Mucosa of descending colon (tissue), 3 donors: Measurements from ENCODE around the gene MCU. TPM values are rescaled to one million over a fixed set of nuclear protein-coding genes. Genes with fewer than 3 reads are reported as not detected.
"Not testable (repeated sequence)": the region's sequence is repeated elsewhere in the genome, so short reads cannot be mapped to it uniquely, and the experiment has no call there.

ENCODE experiments used
- ATAC-seq: fragments of 200-7000 bp; cut with Tn5 transposase; one replicate; pipeline ENCODE4 v1.9.1; 2020; ENCODE audit warnings: mild to moderate bottlenecking, moderate library complexity
- DNase-seq, 3 donors: peaks; one replicate each; pipeline ENCODE4 v3.0.0-alpha.2; 2020
- H3K36me3 ChIP-seq: fragments of 200-600 bp; one replicate; pipeline ENCODE4 v1.8.0; 2021; ENCODE audit warnings: low read depth, mild to moderate bottlenecking
- H3K4me1 ChIP-seq: fragments of 200-600 bp; one replicate; pipeline ENCODE4 v1.8.0; 2021; ENCODE audit warnings: low read depth, mild to moderate bottlenecking
- H3K4me3 ChIP-seq: fragments of 200-600 bp; one replicate; pipeline ENCODE4 v1.8.0; 2021; ENCODE audit warnings: mild to moderate bottlenecking
- H3K9me3 ChIP-seq: fragments of 200-600 bp; one replicate; pipeline ENCODE4 v1.8.0; 2021; ENCODE audit warnings: mild to moderate bottlenecking
- intact Hi-C, 2 donors: fragments of 100-400 bp; cut with DNase I in 1 of 2; cut with micrococcal nuclease in 1 of 2; formaldehyde crosslinking; loops; one replicate each; pipeline versions ENCODE4 v1.11.0 to v1.11.1; 2022; cut with DNase I, micrococcal nuclease
- total RNA-seq, 3 donors: library from RNA; stranded (reverse); fragmentation: NEBNext Ultra II Directional in 2 of 3; extraction: Animal tissue kit (Norgen Biotek cat#: 25700) in 2 of 3; gene quantifications; one replicate each; pipeline versions ENCODE4 v1.2.1 to v1.2.4, GENCODE V29; 2021 to 2023
- TF ChIP-seq, protein P1 (sequence below): fragments of 200-600 bp; IDR thresholded peaks from one replicate; pipeline ENCODE4 v1.8.0; 2022; ENCODE audit warnings: antibody characterized with exemption, mild to moderate bottlenecking
- donor health status: DM: no; HTN: no; CAD: no; lungs with moderate emphysema.
- donor health status: DM: no; HTN: no; CAD: no.
- donor health status: DM: no; HTN: yes; CAD: no.

MCU gene
- total RNA-seq, 3 donors from 2014 or later = 44.8 to 98.6 (median 89.0) TPM

DNA sequence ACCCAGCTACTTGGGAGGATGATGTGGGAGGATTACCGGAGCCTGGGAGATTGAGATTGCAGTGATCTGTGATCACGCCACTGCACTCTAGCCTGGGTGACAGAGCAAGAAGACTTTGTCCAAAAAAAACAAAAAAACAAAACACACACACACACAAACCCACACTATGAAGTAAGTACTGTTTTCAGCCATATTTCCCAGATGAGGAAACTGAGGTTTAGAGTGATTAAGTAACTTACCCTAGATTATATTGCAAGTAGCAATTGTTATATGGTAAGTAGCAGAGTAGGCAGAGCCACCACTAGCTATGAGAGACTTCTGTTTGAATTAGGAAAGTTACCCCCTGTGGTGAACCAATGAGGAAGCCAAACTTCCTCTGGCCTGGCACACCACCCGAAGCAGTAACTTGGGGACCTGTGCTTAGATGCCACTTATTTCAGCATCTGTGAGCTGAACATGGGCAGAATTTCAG lies 61.9 kb downstream of the MCU start:
- intact Hi-C loops = no loop called here
- TF ChIP-seq, protein P1, sequence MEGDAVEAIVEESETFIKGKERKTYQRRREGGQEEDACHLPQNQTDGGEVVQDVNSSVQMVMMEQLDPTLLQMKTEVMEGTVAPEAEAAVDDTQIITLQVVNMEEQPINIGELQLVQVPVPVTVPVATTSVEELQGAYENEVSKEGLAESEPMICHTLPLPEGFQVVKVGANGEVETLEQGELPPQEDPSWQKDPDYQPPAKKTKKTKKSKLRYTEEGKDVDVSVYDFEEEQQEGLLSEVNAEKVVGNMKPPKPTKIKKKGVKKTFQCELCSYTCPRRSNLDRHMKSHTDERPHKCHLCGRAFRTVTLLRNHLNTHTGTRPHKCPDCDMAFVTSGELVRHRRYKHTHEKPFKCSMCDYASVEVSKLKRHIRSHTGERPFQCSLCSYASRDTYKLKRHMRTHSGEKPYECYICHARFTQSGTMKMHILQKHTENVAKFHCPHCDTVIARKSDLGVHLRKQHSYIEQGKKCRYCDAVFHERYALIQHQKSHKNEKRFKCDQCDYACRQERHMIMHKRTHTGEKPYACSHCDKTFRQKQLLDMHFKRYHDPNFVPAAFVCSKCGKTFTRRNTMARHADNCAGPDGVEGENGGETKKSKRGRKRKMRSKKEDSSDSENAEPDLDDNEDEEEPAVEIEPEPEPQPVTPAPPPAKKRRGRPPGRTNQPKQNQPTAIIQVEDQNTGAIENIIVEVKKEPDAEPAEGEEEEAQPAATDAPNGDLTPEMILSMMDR = no peak
- DNase-seq (no peak), ATAC-seq (peak; percentile 15)
- H3K36me3 ChIP-seq = no peaks in the 10 kb centered on the region
- H3K4me3 ChIP-seq = no peak overlapping the region
- no peaks in the 10 kb centered on the region for H3K9me3 ChIP-seq
- no peaks in the 10 kb centered on the region for H3K4me1 ChIP-seq

DNA sequence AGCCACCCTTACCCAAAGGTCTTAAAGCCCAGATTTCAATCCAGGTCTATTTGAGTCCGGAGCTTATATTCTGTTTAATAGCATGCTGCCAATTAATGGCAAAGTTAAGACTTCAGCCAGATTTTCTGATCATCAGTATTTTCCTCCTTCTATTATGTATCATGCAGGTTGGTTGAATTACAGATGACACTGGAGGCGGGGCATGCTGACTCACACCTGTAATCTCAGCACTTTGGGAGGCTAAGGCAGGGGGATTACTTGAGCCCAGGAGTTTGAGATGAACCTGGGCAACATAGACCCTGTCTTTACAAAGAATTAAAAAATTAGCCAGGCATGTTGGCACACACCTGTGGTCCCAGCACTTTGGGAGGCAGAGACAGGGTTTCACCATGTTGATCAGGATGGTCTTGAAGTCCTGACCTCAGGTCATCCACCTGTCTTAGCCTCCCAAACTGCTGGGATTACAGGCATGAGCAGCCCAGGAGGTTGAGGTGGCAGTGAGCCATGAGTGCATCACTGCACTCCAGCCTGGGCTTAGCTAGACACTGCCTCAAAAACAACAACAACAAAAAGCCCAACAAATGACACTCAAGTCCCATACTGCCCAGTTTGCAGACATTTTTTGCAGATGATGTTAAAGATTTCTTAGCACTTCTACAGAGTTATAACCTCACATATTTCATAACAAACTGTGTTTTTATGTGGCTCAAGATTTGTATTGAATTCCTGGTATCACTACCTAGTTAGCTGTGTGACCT lies 62.5 kb downstream of the MCU start:
- H3K4me3 ChIP-seq = no peak overlapping the region
- H3K36me3 ChIP-seq = no peaks in the 10 kb centered on the region
- DNase-seq (no peak), ATAC-seq (peak; percentile 42)
- TF ChIP-seq, protein P1 = no peak
- intact Hi-C loops = no loop called here
- no peaks in the 10 kb centered on the region for H3K9me3 ChIP-seq
- H3K4me1 ChIP-seq = no peaks in the 10 kb centered on the region

DNA sequence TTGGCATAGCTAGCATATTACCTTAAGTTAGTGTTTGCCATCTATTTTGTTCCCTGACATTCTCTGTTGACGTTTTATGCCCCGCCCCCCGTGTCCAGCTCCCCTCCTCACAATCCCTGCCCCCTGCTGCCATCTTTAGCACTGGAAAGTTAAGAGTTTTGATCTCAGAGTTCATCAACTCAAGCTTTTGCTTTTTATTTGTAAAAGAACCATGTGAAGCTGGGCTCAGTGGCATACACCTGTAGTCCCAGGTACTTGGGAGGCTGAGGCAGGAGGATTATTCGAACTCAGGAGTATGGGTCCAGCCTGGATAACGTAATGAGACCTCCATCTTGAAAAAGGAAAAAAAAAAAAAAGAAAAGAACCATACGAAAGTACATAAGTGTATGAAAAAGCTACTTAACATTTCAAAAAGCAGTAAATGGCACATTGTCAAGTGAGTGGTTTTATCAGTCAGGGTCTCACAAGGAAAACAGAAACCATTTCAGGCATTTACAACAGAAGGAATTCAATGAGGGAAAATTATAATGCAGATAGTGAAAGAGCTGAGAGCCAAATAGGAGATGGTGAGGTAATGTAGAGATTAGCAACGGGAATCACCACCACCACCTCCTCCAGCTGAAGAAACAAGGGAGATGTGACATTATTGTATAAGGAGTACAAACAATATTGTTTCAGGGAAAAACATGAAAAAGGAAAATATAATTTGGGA lies 64.9 kb downstream of the MCU start:
- Histone ChIP-seq H3K9me3 (no peaks in the 10 kb centered on the region), H3K4me3 (no peak overlapping the region), H3K36me3 (no peaks in the 10 kb centered on the region), H3K4me1 (no peaks in the 10 kb centered on the region)
- ATAC-seq (no peak), DNase-seq (no peak)
- intact Hi-C loops = no loop called here
- TF ChIP-seq, protein P1 = no peak

DNA sequence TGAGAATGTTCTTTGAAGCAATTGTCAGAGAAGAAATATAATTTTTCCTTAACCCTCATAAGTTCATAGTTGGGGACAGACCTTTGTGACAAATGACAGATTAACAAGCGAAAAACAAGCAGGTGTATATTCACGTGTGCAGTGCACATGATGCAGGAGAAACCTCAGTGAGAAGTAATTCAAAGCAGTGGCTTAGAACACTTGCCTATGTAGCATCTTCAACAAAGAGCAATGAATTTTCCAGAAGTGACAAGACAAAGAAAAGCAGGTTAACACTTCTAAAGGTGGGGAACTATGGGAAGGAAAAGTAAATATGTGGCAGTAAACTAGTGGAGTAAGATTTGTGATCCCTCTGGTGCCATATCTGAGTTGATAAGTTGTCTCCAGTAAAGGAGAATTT lies 65.8 kb downstream of the MCU start:
- no peak overlapping the region for H3K4me3 ChIP-seq
- no peak for DNase-seq
- intact Hi-C loops = no loop called here
- H3K4me1 ChIP-seq = no peaks in the 10 kb centered on the region
- no peaks in the 10 kb centered on the region for H3K9me3 ChIP-seq
- no peaks in the 10 kb centered on the region for H3K36me3 ChIP-seq
- no peak for ATAC-seq
- TF ChIP-seq, protein P1 = no peak

DNA sequence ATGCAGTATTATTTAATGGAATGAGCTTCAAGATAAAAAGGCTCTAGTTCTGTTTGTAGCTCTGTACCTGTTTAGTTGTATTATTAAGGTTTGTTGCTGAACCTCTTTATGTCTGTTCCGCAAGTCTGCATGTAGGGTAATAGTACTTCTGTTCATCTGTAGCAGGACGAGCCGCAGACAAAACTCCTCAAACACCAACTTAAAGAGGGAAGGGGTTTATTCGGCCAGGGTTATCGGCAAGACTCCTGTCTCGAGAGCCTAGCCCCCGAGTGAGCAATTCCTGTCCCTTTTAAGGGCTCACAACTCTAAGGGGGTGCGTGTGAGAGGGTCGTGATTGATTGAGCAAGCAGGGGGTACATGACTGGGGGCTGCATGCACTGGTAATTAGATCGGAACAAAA lies 67.0 kb downstream of the MCU start:
- H3K36me3 ChIP-seq, intact Hi-C loops, ATAC-seq, H3K4me3 ChIP-seq, H3K9me3 ChIP-seq, H3K4me1 ChIP-seq, DNase-seq: not testable (repeated sequence)

DNA sequence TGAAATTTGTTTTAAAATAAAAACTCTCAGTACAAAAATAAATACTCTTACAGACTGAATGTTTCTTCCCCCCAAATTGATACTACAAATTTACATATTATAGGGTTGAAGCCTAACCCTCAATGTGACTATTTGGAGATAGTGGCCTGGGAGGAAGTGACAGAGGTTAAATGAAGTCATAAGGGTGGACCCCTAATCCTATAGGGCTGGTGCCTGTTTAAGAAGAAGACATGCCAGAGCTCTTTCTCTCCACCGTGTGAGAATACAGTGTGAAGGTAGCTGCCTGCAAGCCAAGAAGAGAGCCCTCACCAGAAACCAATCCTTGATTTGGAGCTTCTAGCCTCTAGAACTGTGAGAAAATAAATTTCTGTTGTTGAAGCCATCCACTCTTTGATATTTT lies 67.6 kb downstream of the MCU start:
- H3K36me3 ChIP-seq = no peaks in the 10 kb centered on the region
- ATAC-seq (no peak), DNase-seq (no peak)
- no peaks in the 10 kb centered on the region for H3K4me1 ChIP-seq
- no peak overlapping the region for H3K4me3 ChIP-seq
- H3K9me3 ChIP-seq = no peaks in the 10 kb centered on the region
- intact Hi-C loops = no loop called here
- TF ChIP-seq, protein P1 = no peak
